CD8-positive, alpha-beta memory T cell (primary cell): ENCODE data around the gene SHROOM3. TPM values are rescaled to one million over a fixed set of nuclear protein-coding genes. Genes with fewer than 3 reads are reported as not detected.

ENCODE experiments used
- CTCF ChIA-PET: fragments of 350-600 bp; sonication (Branson Sonifier 250); formaldehyde crosslinking; loops from one replicate; lab custom pipeline; 2021; ENCODE audit warnings: antibody characterized with exemption; lab: Charles Lee
- POLR2A ChIA-PET: fragments of 350-600 bp; sonication (Branson Sonifier 250); formaldehyde crosslinking; loops from one replicate; lab custom pipeline; 2021; ENCODE audit warnings: antibody characterized with exemption; lab: Charles Lee
- DNase-seq, 5 donors: peaks; one replicate each; pipeline versions ENCODE4 v3.0.0 to v3.0.0-alpha.2; 2020 to 2022; ENCODE audit warnings: mixed read lengths in 1 of 5
- H3K27ac ChIP-seq: one replicate; pipeline ENCODE4 v1.7.0; 2013; ENCODE audit warnings: low read depth, mild to moderate bottlenecking, low read length, moderate library complexity
- H3K27me3 ChIP-seq: 2 replicates; pipeline ENCODE4 v1.7.0; 2013; ENCODE audit warnings: low read length, mild to moderate bottlenecking; ENCODE audit not compliant: insufficient read depth, poor library complexity, severe bottlenecking
- H3K36me3 ChIP-seq: 2 replicates; pipeline ENCODE4 v1.7.0; 2013; ENCODE audit warnings: mild to moderate bottlenecking, low read length, moderate library complexity; ENCODE audit not compliant: insufficient read depth
- H3K4me1 ChIP-seq: 2 replicates; pipeline ENCODE4 v1.7.0; 2013; ENCODE audit warnings: mild to moderate bottlenecking, low read length, moderate library complexity; ENCODE audit not compliant: insufficient read depth
- H3K4me3 ChIP-seq: 2 replicates; pipeline ENCODE4 v1.7.0; 2013; ENCODE audit warnings: mild to moderate bottlenecking, low read length
- H3K9me3 ChIP-seq: 2 replicates; pipeline ENCODE4 v1.7.0; 2013; ENCODE audit warnings: mild to moderate bottlenecking, low read length
- H3K27ac Mint-ChIP-seq, 8 donors: one replicate each; pipeline ENCODE4 v1.8.0; 2020 to 2021; ENCODE audit warnings: mixed read lengths in 8 of 8, mild to moderate bottlenecking in 6 of 8, inconsistent platforms in 3 of 8, moderate library complexity in 3 of 8
- H3K27me3 Mint-ChIP-seq, 2 donors: one replicate each; pipeline ENCODE4 v1.8.0; 2020 to 2021; ENCODE audit warnings: mixed read lengths in 2 of 2, mild to moderate bottlenecking in 1 of 2, moderate library complexity in 1 of 2
- H3K36me3 Mint-ChIP-seq, 3 donors: one replicate each; pipeline ENCODE4 v1.8.0; 2020 to 2021; ENCODE audit warnings: mixed read lengths in 3 of 3, inconsistent platforms in 1 of 3, mild to moderate bottlenecking in 1 of 3
- H3K4me1 Mint-ChIP-seq, 3 donors: one replicate each; pipeline ENCODE4 v1.8.0; 2020 to 2021; ENCODE audit warnings: mixed read lengths in 3 of 3, inconsistent platforms in 1 of 3, mild to moderate bottlenecking in 1 of 3
- H3K4me3 Mint-ChIP-seq, 7 donors: one replicate each; pipeline ENCODE4 v1.8.0; 2020 to 2021; ENCODE audit warnings: mixed read lengths in 7 of 7, mild to moderate bottlenecking in 6 of 7, moderate library complexity in 4 of 7, inconsistent platforms in 2 of 7
- H3K9me3 Mint-ChIP-seq, 5 donors: one replicate each; pipeline ENCODE4 v1.8.0; 2020 to 2022; ENCODE audit warnings: mixed read lengths in 5 of 5, mild to moderate bottlenecking in 3 of 5, moderate library complexity in 2 of 5, inconsistent platforms in 1 of 5
- polyA plus RNA-seq: library from polyadenylated mRNA; unstranded; fragments of 300-500 nt; fragmentation: Illumina TruSeq; gene quantifications from one replicate; pipeline ENCODE4 v1.2.3, GENCODE V29; 2021
- total RNA-seq, 2 experiments: library from RNA; stranded (reverse); gene quantifications; one replicate each; pipeline ENCODE4 v1.2.3, GENCODE V29; 2021

Gene SHROOM3
- total and polyA plus RNA-seq, 3 experiments from 2014 or later = not detected

- Mint-ChIP-seq H3K9me3 (peaks cover 0 to 4% (median 0%) of the 10 kb centered on the region in 5 donors), H3K4me1 (peaks cover 5 to 12% (median 6%) of the 10 kb centered on the region in 3 donors), H3K4me3 (no peak overlapping the region), H3K27me3 (peaks cover 14 to 73% of the 10 kb centered on the region in 2 donors), H3K27ac (no peak overlapping the region), H3K36me3 (no peaks in the 10 kb centered on the region)
- CTCF ChIA-PET = no interaction called here
- POLR2A ChIA-PET = no interaction called here
- Histone ChIP-seq H3K4me3 (no peak overlapping the region), H3K9me3 (no peaks in the 10 kb centered on the region), H3K27ac (no peak overlapping the region), H3K36me3 (no peaks in the 10 kb centered on the region), H3K27me3 (peaks cover 12% of the 10 kb centered on the region), H3K4me1 (no peaks in the 10 kb centered on the region)
- DNase-seq = no peak
Measured at GRCh38 chr4:76589872-76590797, 155.1 kb downstream of the SHROOM3 start.

DNA sequence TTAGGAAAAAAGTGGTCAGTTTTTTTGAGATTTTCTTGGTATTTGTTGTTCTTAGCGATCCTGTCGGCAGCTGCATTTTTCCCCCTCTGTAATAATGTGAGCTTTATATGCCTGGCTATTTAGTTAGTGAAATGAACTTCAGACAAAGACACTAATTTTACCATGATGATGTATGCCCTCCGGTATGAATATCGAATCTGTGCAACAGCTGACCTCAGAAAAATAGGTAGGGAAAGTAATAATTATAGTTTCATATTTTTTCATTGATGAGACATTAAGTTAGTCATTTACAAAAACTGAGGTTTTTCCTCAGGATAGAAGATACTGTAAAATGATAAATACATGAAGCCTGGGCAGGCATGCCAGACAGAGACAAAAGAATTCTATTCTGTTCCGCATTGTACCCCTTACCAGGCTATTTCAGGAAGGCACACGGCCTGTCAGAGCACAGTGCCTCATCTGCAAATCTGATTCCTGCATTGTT lies 155.8 kb downstream of the SHROOM3 start:
- peaks cover 2 to 5% (median 3%) of the 10 kb centered on the region in 3 donors for H3K4me1 Mint-ChIP-seq
- Histone ChIP-seq H3K27ac (no peak overlapping the region), H3K4me1 (no peaks in the 10 kb centered on the region), H3K4me3 (no peak overlapping the region), H3K9me3 (no peaks in the 10 kb centered on the region), H3K36me3 (no peaks in the 10 kb centered on the region), H3K27me3 (peaks cover 6% of the 10 kb centered on the region)
- no peak for DNase-seq
- H3K36me3 Mint-ChIP-seq = no peaks in the 10 kb centered on the region
- no peak overlapping the region for H3K27ac Mint-ChIP-seq
- POLR2A ChIA-PET = no interaction called here
- peaks cover 0 to 4% (median 0%) of the 10 kb centered on the region in 5 donors for H3K9me3 Mint-ChIP-seq
- H3K4me3 Mint-ChIP-seq = no peak overlapping the region
- CTCF ChIA-PET = no interaction called here
- peaks cover 9 to 66% of the 10 kb centered on the region in 2 donors for H3K27me3 Mint-ChIP-seq

- peak overlapping the region in 1 of 8 donors; percentile 31 for H3K27ac Mint-ChIP-seq
- no peak overlapping the region for H3K4me3 Mint-ChIP-seq
- H3K36me3 Mint-ChIP-seq = no peaks in the 10 kb centered on the region
- H3K4me3 ChIP-seq = no peak overlapping the region
- no peaks in the 10 kb centered on the region for H3K4me1 Mint-ChIP-seq
- peaks cover 0 to 4% (median 0%) of the 10 kb centered on the region in 5 donors for H3K9me3 Mint-ChIP-seq
- no peak overlapping the region for H3K27ac ChIP-seq
- ChIA-PET POLR2A (no interaction called here), CTCF (no interaction called here)
- no peaks in the 10 kb centered on the region for H3K9me3 ChIP-seq
- no peaks in the 10 kb centered on the region for H3K4me1 ChIP-seq
- DNase-seq = no peak
- no peaks in the 10 kb centered on the region for H3K27me3 ChIP-seq
- no peaks in the 10 kb centered on the region for H3K36me3 ChIP-seq
- peaks cover 3 to 55% of the 10 kb centered on the region in 2 donors for H3K27me3 Mint-ChIP-seq
Measured at GRCh38 chr4:76591992-76592391, 157.0 kb downstream of the SHROOM3 start.

- POLR2A ChIA-PET = no interaction called here
- no peaks in the 10 kb centered on the region for H3K4me1 ChIP-seq
- Mint-ChIP-seq H3K9me3 (peaks cover 0 to 4% (median 0%) of the 10 kb centered on the region in 5 donors), H3K27me3 (peaks cover 3 to 53% of the 10 kb centered on the region in 2 donors), H3K27ac (no peak overlapping the region), H3K4me3 (no peak overlapping the region), H3K36me3 (no peaks in the 10 kb centered on the region), H3K4me1 (no peaks in the 10 kb centered on the region)
- H3K27me3 ChIP-seq = no peaks in the 10 kb centered on the region
- H3K36me3 ChIP-seq = no peaks in the 10 kb centered on the region
- H3K9me3 ChIP-seq = no peaks in the 10 kb centered on the region
- no peak for DNase-seq
- CTCF ChIA-PET = no interaction called here
- H3K4me3 ChIP-seq = no peak overlapping the region
- no peak overlapping the region for H3K27ac ChIP-seq
Measured at GRCh38 chr4:76592460-76592859, 157.4 kb downstream of the SHROOM3 start.

GRCh38 chr4:76594173-76594572 lies 159.1 kb downstream of the SHROOM3 start:
- no peaks in the 10 kb centered on the region for H3K4me1 ChIP-seq
- no peaks in the 10 kb centered on the region for H3K36me3 ChIP-seq
- peaks cover 3 to 37% of the 10 kb centered on the region in 2 donors for H3K27me3 Mint-ChIP-seq
- no peaks in the 10 kb centered on the region for H3K4me1 Mint-ChIP-seq
- H3K4me3 Mint-ChIP-seq = no peak overlapping the region
- H3K27ac Mint-ChIP-seq = no peak overlapping the region
- ChIA-PET POLR2A (no interaction called here), CTCF (no interaction called here)
- no peak overlapping the region for H3K27ac ChIP-seq
- H3K4me3 ChIP-seq = no peak overlapping the region
- no peaks in the 10 kb centered on the region for H3K36me3 Mint-ChIP-seq
- no peak for DNase-seq
- no peaks in the 10 kb centered on the region for H3K27me3 ChIP-seq
- H3K9me3 Mint-ChIP-seq = peaks cover 0 to 4% (median 0%) of the 10 kb centered on the region in 5 donors
- H3K9me3 ChIP-seq = no peaks in the 10 kb centered on the region

DNA sequence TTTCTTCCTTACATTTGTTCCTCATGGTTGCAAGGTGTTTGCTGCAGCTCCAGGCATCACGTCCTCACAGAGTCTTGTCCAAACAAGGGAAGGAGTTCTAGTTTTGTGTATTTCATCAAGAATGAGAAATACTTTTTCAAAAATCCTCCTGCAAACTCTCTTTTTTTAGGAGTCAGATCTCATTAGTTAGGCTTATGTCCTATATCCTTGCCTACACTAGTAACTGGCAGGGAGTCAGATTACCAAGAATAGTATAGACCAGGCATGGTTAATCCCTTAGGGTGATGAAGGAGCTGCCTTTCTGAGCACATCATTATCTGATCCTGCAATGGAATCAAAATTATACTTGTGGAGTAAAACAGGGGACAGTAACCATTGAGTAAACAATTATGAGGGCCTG lies 160.4 kb downstream of the SHROOM3 start:
- Histone ChIP-seq H3K36me3 (no peaks in the 10 kb centered on the region), H3K27ac (no peak overlapping the region), H3K27me3 (no peaks in the 10 kb centered on the region), H3K4me3 (no peak overlapping the region), H3K4me1 (no peaks in the 10 kb centered on the region), H3K9me3 (no peaks in the 10 kb centered on the region)
- H3K27me3 Mint-ChIP-seq = peaks cover 6 to 34% of the 10 kb centered on the region in 2 donors
- no peaks in the 10 kb centered on the region for H3K4me1 Mint-ChIP-seq
- ChIA-PET POLR2A (no interaction called here), CTCF (no interaction called here)
- H3K27ac Mint-ChIP-seq = no peak overlapping the region
- no peak for DNase-seq
- H3K36me3 Mint-ChIP-seq = no peaks in the 10 kb centered on the region
- peaks cover 0 to 4% (median 0%) of the 10 kb centered on the region in 5 donors for H3K9me3 Mint-ChIP-seq
- no peak overlapping the region for H3K4me3 Mint-ChIP-seq

GRCh38 chr4:76596713-76597112 lies 161.7 kb downstream of the SHROOM3 start:
- Histone ChIP-seq H3K27me3 (no peaks in the 10 kb centered on the region), H3K9me3 (no peaks in the 10 kb centered on the region), H3K4me1 (no peaks in the 10 kb centered on the region), H3K36me3 (no peaks in the 10 kb centered on the region), H3K27ac (no peak overlapping the region), H3K4me3 (no peak overlapping the region)
- no peak for DNase-seq
- ChIA-PET POLR2A (no interaction called here), CTCF (no interaction called here)
- Mint-ChIP-seq H3K4me1 (no peaks in the 10 kb centered on the region), H3K9me3 (no peaks in the 10 kb centered on the region), H3K27ac (no peak overlapping the region), H3K4me3 (no peak overlapping the region), H3K27me3 (peaks cover 6 to 22% of the 10 kb centered on the region in 2 donors), H3K36me3 (no peaks in the 10 kb centered on the region)

- no peaks in the 10 kb centered on the region for H3K4me1 Mint-ChIP-seq
- H3K9me3 ChIP-seq = no peaks in the 10 kb centered on the region
- no peak overlapping the region for H3K27ac ChIP-seq
- DNase-seq = no peak
- H3K4me3 Mint-ChIP-seq = no peak overlapping the region
- no peak overlapping the region for H3K4me3 ChIP-seq
- H3K9me3 Mint-ChIP-seq = no peaks in the 10 kb centered on the region
- H3K27me3 ChIP-seq = no peaks in the 10 kb centered on the region
- no peaks in the 10 kb centered on the region for H3K36me3 ChIP-seq
- no peak overlapping the region for H3K27ac Mint-ChIP-seq
- ChIA-PET POLR2A (no interaction called here), CTCF (no interaction called here)
- peaks cover 6 to 18% of the 10 kb centered on the region in 2 donors for H3K27me3 Mint-ChIP-seq
- no peaks in the 10 kb centered on the region for H3K36me3 Mint-ChIP-seq
- H3K4me1 ChIP-seq = no peaks in the 10 kb centered on the region
Measured at GRCh38 chr4:76597423-76597979, 162.5 kb downstream of the SHROOM3 start.
